ENCODE results near the gene ZNF791.
"Not testable (repeated sequence)": the region's sequence is repeated elsewhere in the genome, so short reads cannot be mapped to it uniquely, and the experiment has no call there.

GRCh38 chr19:12678039-12678438, 67.3 kb downstream of the ZNF791 start:
- TF ChIP-seq CTCF (conservative IDR thresholded peaks at IDR 0.05); EZH2 (IDR thresholded peaks at IDR 0.05; ENCODE audit: low read depth): not testable (repeated sequence)

Data from PC-9 (cell line).